IMR-90 (cell line): ENCODE measurements around the gene STRADA. TPM values are rescaled to one million over a fixed set of nuclear protein-coding genes. Genes with fewer than 3 reads are reported as not detected.

Experiments
- ATAC-seq: fragments of 200-7000 bp; cut with Tn5 transposase; 2 replicates; pipeline ENCODE4 v1.9.1; 2020; ENCODE audit warnings: low read depth, mild to moderate bottlenecking, moderate library complexity
- BruUV-seq: library from RNA; stranded (reverse); fragments of 400-500 nt; replicated peaks from 2 replicates; lab custom pipeline; 2021; lab: Mats Ljungman, UMichigan
- CTCF ChIA-PET: fragments of 300-600 bp; formaldehyde crosslinking; extraction: SDS; loops from one replicate; lab custom pipeline; 2021; ENCODE audit warnings: antibody characterized with exemption; lab: Yijun Ruan, JAX
- POLR2A ChIA-PET: fragments of 300-600 bp; sonication (Branson Sonifier 250); formaldehyde crosslinking; loops from one replicate; lab custom pipeline; 2022; ENCODE audit warnings: antibody characterized with exemption; ENCODE audit not compliant: unreplicated experiment; lab: Charles Lee
- DNase-seq: peaks from one replicate; pipeline ENCODE4 v3.0.0; 2013
- H2AFZ ChIP-seq: replicated peaks from 2 replicates; pipeline ENCODE3; 2013; ENCODE audit warnings: low read length, mild to moderate bottlenecking; ENCODE audit not compliant: poor library complexity
- H2AK5ac ChIP-seq: 2 replicates; pipeline ENCODE4 v1.6.1; 2013; ENCODE audit warnings: low read depth, low read length, inconsistent platforms
- H2AK9ac ChIP-seq: replicated peaks from 2 replicates; pipeline ENCODE3; 2013; ENCODE audit warnings: mild to moderate bottlenecking, low read depth, low read length, moderate library complexity; ENCODE audit not compliant: poor library complexity
- H2BK120ac ChIP-seq: 2 replicates; pipeline ENCODE4 v1.6.1; 2013; ENCODE audit warnings: low read depth, low read length, inconsistent platforms
- H2BK15ac ChIP-seq: 3 replicates; pipeline ENCODE4 v1.6.1; 2013; ENCODE audit warnings: low read depth, low read length, inconsistent platforms
- H2BK20ac ChIP-seq: 2 replicates; pipeline ENCODE4 v1.6.1; 2013; ENCODE audit warnings: low read depth, mild to moderate bottlenecking, inconsistent platforms, low read length, moderate library complexity
- H2BK5ac ChIP-seq: 2 replicates; pipeline ENCODE4 v1.6.1; 2013; ENCODE audit warnings: mild to moderate bottlenecking, low read depth, low read length, inconsistent platforms; ENCODE audit not compliant: poor library complexity, severe bottlenecking
- H3K14ac ChIP-seq: replicated peaks from 2 replicates; pipeline ENCODE4 v1.6.1; 2013; ENCODE audit warnings: low read depth, low read length, inconsistent platforms
- H3K18ac ChIP-seq: 2 replicates; pipeline ENCODE4 v1.6.1; 2013; ENCODE audit warnings: low read depth, low read length, control low read depth
- H3K23ac ChIP-seq: 2 replicates; pipeline ENCODE4 v1.6.1; 2013; ENCODE audit warnings: low read depth, low read length, inconsistent platforms
- H3K27ac ChIP-seq: 2 replicates; pipeline ENCODE4 v1.5.1; 2013; ENCODE audit warnings: mild to moderate bottlenecking, control low read depth, low read length; ENCODE audit not compliant: insufficient read depth
- H3K27me3 ChIP-seq: 2 replicates; pipeline ENCODE4 v1.6.1; 2013; ENCODE audit warnings: low read length; ENCODE audit not compliant: control insufficient read depth, insufficient read depth
- H3K36me3 ChIP-seq: 2 replicates; pipeline ENCODE4 v1.6.1; 2013; ENCODE audit warnings: low read length, mixed read lengths; ENCODE audit not compliant: control insufficient read depth, insufficient read depth
- H3K4ac ChIP-seq: 2 replicates; pipeline ENCODE4 v1.6.1; 2013; ENCODE audit warnings: low read depth, low read length, inconsistent platforms
- H3K4me1 ChIP-seq: 2 replicates; pipeline ENCODE4 v1.6.1; 2013; ENCODE audit warnings: low read length, mixed read lengths; ENCODE audit not compliant: control insufficient read depth, insufficient read depth
- H3K4me2 ChIP-seq: 2 replicates; pipeline ENCODE4 v1.6.1; 2013; ENCODE audit warnings: low read depth, mild to moderate bottlenecking, control low read depth, low read length, moderate library complexity
- H3K4me3 ChIP-seq: 2 replicates; pipeline ENCODE4 v1.5.1; 2013; ENCODE audit warnings: low read depth, mild to moderate bottlenecking, control low read depth, low read length, moderate library complexity; ENCODE audit not compliant: insufficient read depth
- H3K56ac ChIP-seq: 2 replicates; pipeline ENCODE4 v1.6.1; 2013; ENCODE audit warnings: low read length, inconsistent platforms; ENCODE audit not compliant: insufficient read depth; ENCODE audit errors: extremely low read depth
- H3K79me1 ChIP-seq, 2 experiments: 2 replicates each; pipeline ENCODE4 v1.6.1; 2013; ENCODE audit warnings: low read length in 2 of 2, inconsistent platforms in 1 of 2, low read depth in 1 of 2
- H3K9ac ChIP-seq: 2 replicates; pipeline ENCODE4 v1.6.1; 2013; ENCODE audit warnings: low read depth, low read length, control low read depth
- H3K9me1 ChIP-seq: 2 replicates; pipeline ENCODE4 v1.6.1; 2013; ENCODE audit warnings: low read length, inconsistent platforms; ENCODE audit not compliant: insufficient read depth
- H3K9me3 ChIP-seq: 2 replicates; pipeline ENCODE4 v1.6.1; 2013; ENCODE audit warnings: low read length; ENCODE audit not compliant: control insufficient read depth, insufficient read depth
- H4K20me1 ChIP-seq: 2 replicates; pipeline ENCODE4 v1.6.1; 2013; ENCODE audit warnings: low read length, inconsistent platforms; ENCODE audit not compliant: insufficient read depth
- H4K5ac ChIP-seq: 2 replicates; pipeline ENCODE4 v1.6.1; 2013; ENCODE audit warnings: mild to moderate bottlenecking, low read depth, low read length, control low read depth
- H4K8ac ChIP-seq, 2 experiments: 2 replicates each; pipeline ENCODE4 v1.6.1; 2013; ENCODE audit warnings: low read depth in 2 of 2, low read length in 2 of 2, control low read depth in 1 of 2, inconsistent platforms in 1 of 2
- H4K91ac ChIP-seq: 2 replicates; pipeline ENCODE4 v1.6.1; 2013; ENCODE audit warnings: low read depth, low read length, inconsistent platforms; ENCODE audit not compliant: insufficient read depth
- BHLHE40 ChIP-seq: fragments of 150-350 bp; IDR thresholded peaks from 2 replicates; pipeline ENCODE4 v1.6.1; 2016; ENCODE audit warnings: mild to moderate bottlenecking, low read depth, low read length
- CEBPB ChIP-seq: IDR thresholded peaks from 2 replicates; pipeline ENCODE4 v1.6.1; 2012; ENCODE audit warnings: low read depth, low read length, improper control_type of control experiment
- CHD1 ChIP-seq: IDR thresholded peaks from 2 replicates; pipeline ENCODE4 v1.6.1; 2012; ENCODE audit warnings: low read depth, low read length, improper control_type of control experiment
- FOS ChIP-seq: fragments of 150-350 bp; IDR thresholded peaks from 2 replicates; pipeline ENCODE4 v1.6.1; 2016; ENCODE audit warnings: low read depth, low read length
- MAFK ChIP-seq: IDR thresholded peaks from 2 replicates; pipeline ENCODE4 v1.6.1; 2012; ENCODE audit warnings: low read depth, low read length, improper control_type of control experiment
- MAZ ChIP-seq: IDR thresholded peaks from 2 replicates; pipeline ENCODE4 v1.6.1; 2012; ENCODE audit warnings: low read depth, mild to moderate bottlenecking, low read length, improper control_type of control experiment, moderate library complexity, borderline replicate concordance
- MXI1 ChIP-seq: IDR thresholded peaks from 2 replicates; pipeline ENCODE4 v1.6.1; 2012; ENCODE audit warnings: low read depth, mild to moderate bottlenecking, low read length, moderate library complexity, borderline replicate concordance
- NFE2L2 ChIP-seq: fragments of 150-350 bp; IDR thresholded peaks from 2 replicates; pipeline ENCODE4 v1.6.1; 2016; ENCODE audit warnings: low read depth, mild to moderate bottlenecking, low read length
- POLR2A ChIP-seq: IDR thresholded peaks from 2 replicates; pipeline ENCODE4 v1.6.1; 2012; ENCODE audit warnings: mild to moderate bottlenecking, low read depth, low read length
- RAD21 ChIP-seq: IDR thresholded peaks from 2 replicates; pipeline ENCODE4 v1.6.1; 2012; ENCODE audit warnings: low read length, improper control_type of control experiment
- RCOR1 ChIP-seq: IDR thresholded peaks from 2 replicates; pipeline ENCODE4 v1.6.1; 2012; ENCODE audit warnings: mild to moderate bottlenecking, low read length, improper control_type of control experiment; ENCODE audit not compliant: insufficient replicate concordance
- RFX5 ChIP-seq: IDR thresholded peaks from 2 replicates; pipeline ENCODE4 v1.8.0; 2012; ENCODE audit warnings: low read depth, mild to moderate bottlenecking, low read length, moderate library complexity
- SMC3 ChIP-seq: fragments of 150-350 bp; IDR thresholded peaks from 2 replicates; pipeline ENCODE4 v1.6.1; 2016; ENCODE audit warnings: low read depth, mild to moderate bottlenecking, antibody characterized with exemption, low read length, moderate library complexity
- WGBS, 2 experiments: methylation state at CpG; one replicate each; pipeline versions ENCODE4 v1.1.5 to v1.1.7; 2013; ENCODE audit warnings: missing lambda C conversion rate in 2 of 2; ENCODE audit not compliant: insufficient read length in 1 of 2; ENCODE audit errors: extremely low coverage in 2 of 2; 5-methylcytosine and 5-hydroxymethylcytosine counted together
- dilution Hi-C: fragments of 300-500 bp; cut with HindIII; formaldehyde crosslinking; loops from one replicate; pipeline ENCODE4 v1.14.3; 2018; ENCODE audit warnings: low sequenced_read_pairs; ENCODE audit not compliant: unreplicated experiment
- in situ Hi-C: fragments of 300-500 bp; cut with MboI; formaldehyde crosslinking; loops from 3 replicates; pipeline ENCODE4 v1.14.3; 2019; ENCODE audit warnings: low sequenced_read_pairs, inconsistent platforms, mixed read lengths
- intact Hi-C: fragments of 100-400 bp; cut with micrococcal nuclease; formaldehyde crosslinking; loops from 2 replicates; pipeline ENCODE4 v1.10.0; 2022
- polyA plus RNA-seq, 3 experiments: library from polyadenylated mRNA; depleted of rRNA; stranded (reverse); fragments of >200 nt; gene quantifications; 2 replicates each; pipeline ENCODE4 v1.2.3, GENCODE V29; 2012; ENCODE audit warnings: low replicate concordance in 1 of 3
- total RNA-seq: library from RNA; depleted of rRNA; stranded (reverse); fragments of >200 nt; gene quantifications from 2 replicates; pipeline ENCODE4 v1.2.3, GENCODE V29; 2012
- TF ChIP-seq, protein P1 (sequence below): fragments of 150-350 bp; IDR thresholded peaks from 2 replicates; pipeline ENCODE4 v1.6.1; 2017; ENCODE audit warnings: mild to moderate bottlenecking, antibody characterized with exemption, low read length, low read depth
- TF ChIP-seq, protein P2 (sequence below): conservative IDR thresholded peaks from 2 replicates; pipeline ENCODE4 v1.5.1; 2012; ENCODE audit warnings: mild to moderate bottlenecking, low read depth, low read length, improper control_type of control experiment
- TF ChIP-seq, protein P3 (sequence below): fragments of 150-350 bp; IDR thresholded peaks from 2 replicates; pipeline ENCODE4 v1.6.1; 2016; ENCODE audit warnings: low read depth, mild to moderate bottlenecking, low read length, moderate library complexity, borderline replicate concordance

Gene STRADA
- total and polyA plus RNA-seq, 2 of the 4 experiments (the other 2 are of a cell fraction): 19.9 to 30.9 TPM

DNA sequence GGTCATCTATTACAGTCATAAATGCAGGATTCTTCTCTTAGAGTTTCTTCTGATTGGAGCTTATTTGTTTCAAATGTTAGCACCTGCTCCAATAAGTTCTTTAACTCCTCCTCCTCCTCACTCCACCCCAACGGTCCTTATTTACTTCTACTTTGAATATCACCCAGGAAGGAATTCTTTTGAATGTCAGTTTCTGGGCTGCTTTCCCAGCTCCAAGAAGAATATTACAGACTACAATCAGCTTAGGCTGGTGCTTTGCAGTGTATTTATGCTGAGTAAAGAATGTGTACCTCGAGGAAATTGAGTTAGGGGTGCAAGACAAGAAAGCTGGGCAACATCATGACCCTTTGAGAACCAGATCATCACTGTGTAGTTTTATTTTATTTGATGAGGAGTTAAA lies 88.5 kb downstream of the STRADA start:
- Histone ChIP-seq H3K4me1 (no peaks in the 10 kb centered on the region), H4K20me1 (no peaks in the 10 kb centered on the region), H3K56ac (no peak overlapping the region), H3K27ac (no peak overlapping the region), H4K8ac (no peak overlapping the region), H2BK15ac (no peak overlapping the region), H3K9me3 (no peaks in the 10 kb centered on the region), H4K91ac (no peak overlapping the region), H2BK120ac (no peak overlapping the region), H3K36me3 (peaks cover 13% of the 10 kb centered on the region), H3K79me1 (peaks cover 2 to 6% of the 10 kb centered on the region in 2 experiments; a peak in 2 of 4 replicates), H3K9me1 (peaks cover 7% of the 10 kb centered on the region; the same call in 1 of the 2 replicates), H3K9ac (no peak overlapping the region), H2AK9ac (no peak overlapping the region), H2BK5ac (no peak overlapping the region), H2AFZ (no peak overlapping the region), H3K27me3 (no peaks in the 10 kb centered on the region), H3K4ac (no peak overlapping the region), H3K14ac (no peak overlapping the region), H3K4me3 (no peak overlapping the region), H4K5ac (no peak overlapping the region), H2AK5ac (no peak overlapping the region), H3K23ac (no peak overlapping the region), H3K18ac (no peak overlapping the region), H3K4me2 (no peak overlapping the region), H2BK20ac (no peak overlapping the region)
- in situ Hi-C loops: no loop called here
- WGBS, 2 experiments: no CpG with 5 or more reads among the region's 2 CpGs
- POLR2A ChIA-PET: no interaction called here
- dilution Hi-C loops: no loop called here
- no peak for TF ChIP-seq POLR2A
- TF ChIP-seq, protein P1, sequence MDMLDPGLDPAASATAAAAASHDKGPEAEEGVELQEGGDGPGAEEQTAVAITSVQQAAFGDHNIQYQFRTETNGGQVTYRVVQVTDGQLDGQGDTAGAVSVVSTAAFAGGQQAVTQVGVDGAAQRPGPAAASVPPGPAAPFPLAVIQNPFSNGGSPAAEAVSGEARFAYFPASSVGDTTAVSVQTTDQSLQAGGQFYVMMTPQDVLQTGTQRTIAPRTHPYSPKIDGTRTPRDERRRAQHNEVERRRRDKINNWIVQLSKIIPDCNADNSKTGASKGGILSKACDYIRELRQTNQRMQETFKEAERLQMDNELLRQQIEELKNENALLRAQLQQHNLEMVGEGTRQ: no peak
- TF ChIP-seq CHD1: no peak
- TF ChIP-seq, protein P2, sequence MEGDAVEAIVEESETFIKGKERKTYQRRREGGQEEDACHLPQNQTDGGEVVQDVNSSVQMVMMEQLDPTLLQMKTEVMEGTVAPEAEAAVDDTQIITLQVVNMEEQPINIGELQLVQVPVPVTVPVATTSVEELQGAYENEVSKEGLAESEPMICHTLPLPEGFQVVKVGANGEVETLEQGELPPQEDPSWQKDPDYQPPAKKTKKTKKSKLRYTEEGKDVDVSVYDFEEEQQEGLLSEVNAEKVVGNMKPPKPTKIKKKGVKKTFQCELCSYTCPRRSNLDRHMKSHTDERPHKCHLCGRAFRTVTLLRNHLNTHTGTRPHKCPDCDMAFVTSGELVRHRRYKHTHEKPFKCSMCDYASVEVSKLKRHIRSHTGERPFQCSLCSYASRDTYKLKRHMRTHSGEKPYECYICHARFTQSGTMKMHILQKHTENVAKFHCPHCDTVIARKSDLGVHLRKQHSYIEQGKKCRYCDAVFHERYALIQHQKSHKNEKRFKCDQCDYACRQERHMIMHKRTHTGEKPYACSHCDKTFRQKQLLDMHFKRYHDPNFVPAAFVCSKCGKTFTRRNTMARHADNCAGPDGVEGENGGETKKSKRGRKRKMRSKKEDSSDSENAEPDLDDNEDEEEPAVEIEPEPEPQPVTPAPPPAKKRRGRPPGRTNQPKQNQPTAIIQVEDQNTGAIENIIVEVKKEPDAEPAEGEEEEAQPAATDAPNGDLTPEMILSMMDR: no peak
- TF ChIP-seq CEBPB: no peak
- TF ChIP-seq SMC3: no peak
- no peak for TF ChIP-seq RAD21
- TF ChIP-seq FOS: no peak
- TF ChIP-seq NFE2L2: no peak
- no peak for TF ChIP-seq BHLHE40
- TF ChIP-seq MXI1: no peak
- TF ChIP-seq, protein P3, sequence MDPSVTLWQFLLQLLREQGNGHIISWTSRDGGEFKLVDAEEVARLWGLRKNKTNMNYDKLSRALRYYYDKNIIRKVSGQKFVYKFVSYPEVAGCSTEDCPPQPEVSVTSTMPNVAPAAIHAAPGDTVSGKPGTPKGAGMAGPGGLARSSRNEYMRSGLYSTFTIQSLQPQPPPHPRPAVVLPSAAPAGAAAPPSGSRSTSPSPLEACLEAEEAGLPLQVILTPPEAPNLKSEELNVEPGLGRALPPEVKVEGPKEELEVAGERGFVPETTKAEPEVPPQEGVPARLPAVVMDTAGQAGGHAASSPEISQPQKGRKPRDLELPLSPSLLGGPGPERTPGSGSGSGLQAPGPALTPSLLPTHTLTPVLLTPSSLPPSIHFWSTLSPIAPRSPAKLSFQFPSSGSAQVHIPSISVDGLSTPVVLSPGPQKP: no peak
- TF ChIP-seq RFX5: no peak
- no peak for TF ChIP-seq RCOR1
- TF ChIP-seq MAZ: no peak
- TF ChIP-seq MAFK: no peak
- intact Hi-C loops: no loop called here
- CTCF ChIA-PET: no interaction called here
- no peak for DNase-seq
- BruUV-seq: no TSS peak
- no peak for ATAC-seq
